SIG-M5 treated with dmso at 0.1 percent for 504 hours (cell line): ENCODE measurements around the gene CACNB3.

Experiments used
- DNase-seq: peaks from one replicate; lab custom pipeline; 2025; ENCODE audit not compliant: unreplicated experiment; lab: John Stamatoyannopoulos, UW

Gene CACNB3

GRCh38 chr12:48817873-48818830 lies at the start of gene CACNB3:
TSS of gene CACNB3 (plus strand) at chr12:48818496. CDS start at chr12:48818930, 434 bp downstream.
- peak; percentile 42 for DNase-seq

GRCh38 chr12:48768736-48769135 lies 49.6 kb upstream of the CACNB3 start:
- no peak for DNase-seq

- DNase-seq, result no peak
Measured at GRCh38 chr12:48770756-48771155, 47.5 kb upstream of the CACNB3 start.

GRCh38 chr12:48771588-48772112 lies 46.6 kb upstream of the CACNB3 start:
- no peak for DNase-seq

- no peak for DNase-seq
Measured at GRCh38 chr12:48773686-48774085, 44.6 kb upstream of the CACNB3 start.

- DNase-seq, result no peak
Measured at GRCh38 chr12:48774516-48774915, 43.8 kb upstream of the CACNB3 start.

GRCh38 chr12:48775299-48775698 lies 43.0 kb upstream of the CACNB3 start:
- no peak for DNase-seq

- no peak for DNase-seq
Measured at GRCh38 chr12:48775991-48776649, 42.2 kb upstream of the CACNB3 start.

GRCh38 chr12:48776956-48777355 lies 41.3 kb upstream of the CACNB3 start:
- DNase-seq, result no peak

GRCh38 chr12:48777501-48778400 lies 40.5 kb upstream of the CACNB3 start:
- DNase-seq, result no peak

GRCh38 chr12:48779869-48780268 lies 38.4 kb upstream of the CACNB3 start:
- DNase-seq, result peak; percentile 89

- DNase-seq, result no peak
Measured at GRCh38 chr12:48780381-48781025, 37.8 kb upstream of the CACNB3 start.

- DNase-seq, result no peak
Measured at GRCh38 chr12:48781750-48782456, 36.4 kb upstream of the CACNB3 start.

GRCh38 chr12:48782457-48783395 lies 35.6 kb upstream of the CACNB3 start:
- DNase-seq, result no peak

- DNase-seq, result no peak
Measured at GRCh38 chr12:48783432-48783831, 34.9 kb upstream of the CACNB3 start.

- DNase-seq, result no peak
Measured at GRCh38 chr12:48786591-48787544, 31.4 kb upstream of the CACNB3 start.

- no peak for DNase-seq
Measured at GRCh38 chr12:48787791-48788523, 30.3 kb upstream of the CACNB3 start.
